Calu3 (cell line): ENCODE data around the gene SOS2. TPM values are rescaled to one million over a fixed set of nuclear protein-coding genes. Genes with fewer than 3 reads are reported as not detected.
"Not testable (repeated sequence)": the region's sequence is repeated elsewhere in the genome, so short reads cannot be mapped to it uniquely, and the experiment has no call there.

ENCODE experiments used
- BruUV-seq: library from RNA; stranded (reverse); fragments of 400-500 nt; replicated peaks from 2 replicates; lab custom pipeline; 2021; lab: Mats Ljungman, UMichigan
- CTCF ChIA-PET: fragments of 300-600 bp; sonication (Branson Sonifier 250); formaldehyde crosslinking; loops from one replicate; lab custom pipeline; 2022; ENCODE audit warnings: antibody characterized with exemption; lab: Charles Lee
- DNase-seq: peaks from one replicate; pipeline ENCODE4 v3.0.0; 2022
- H3K27ac Mint-ChIP-seq: one replicate; pipeline ENCODE4 v1.8.0; 2022; ENCODE audit warnings: mixed read lengths; ENCODE audit not compliant: unreplicated experiment
- H3K27me3 Mint-ChIP-seq: one replicate; pipeline ENCODE4 v1.8.0; 2022; ENCODE audit warnings: mixed read lengths; ENCODE audit not compliant: unreplicated experiment
- H3K36me3 Mint-ChIP-seq: one replicate; pipeline ENCODE4 v1.8.0; 2022; ENCODE audit warnings: mild to moderate bottlenecking, moderate library complexity, mixed read lengths; ENCODE audit not compliant: insufficient read depth, unreplicated experiment
- H3K4me1 Mint-ChIP-seq: one replicate; pipeline ENCODE4 v1.8.0; 2022; ENCODE audit warnings: mild to moderate bottlenecking, low read depth, mixed read lengths; ENCODE audit not compliant: unreplicated experiment
- H3K4me3 Mint-ChIP-seq: one replicate; pipeline ENCODE4 v1.8.0; 2022; ENCODE audit warnings: mild to moderate bottlenecking, low read depth, moderate library complexity, mixed read lengths; ENCODE audit not compliant: unreplicated experiment
- H3K9me3 Mint-ChIP-seq: one replicate; pipeline ENCODE4 v1.8.0; 2022; ENCODE audit warnings: low read depth, mixed read lengths; ENCODE audit not compliant: unreplicated experiment
- CTCF ChIP-seq: fragments of 200-600 bp; IDR thresholded peaks from one replicate; pipeline ENCODE4 v1.8.0; 2022; ENCODE audit warnings: antibody characterized with exemption; ENCODE audit not compliant: unreplicated experiment
- intact Hi-C: fragments of 100-400 bp; cut with micrococcal nuclease; formaldehyde crosslinking; loops from one replicate; pipeline ENCODE4 v1.10.0; 2022; ENCODE audit not compliant: unreplicated experiment
- total RNA-seq: library from RNA; stranded (reverse); gene quantifications from 2 replicates; pipeline ENCODE4 v1.2.3, GENCODE V29; 2022

The SOS2 gene
- total RNA-seq, 1 experiment from 2014 or later = 17.1 TPM

GRCh38 chr14:50084666-50085065, 146.7 kb downstream of the SOS2 start:
- intact Hi-C loops = no loop called here
- H3K4me1 Mint-ChIP-seq = no peaks in the 10 kb centered on the region
- no peak overlapping the region for H3K27ac Mint-ChIP-seq
- H3K9me3 Mint-ChIP-seq = no peaks in the 10 kb centered on the region
- no peaks in the 10 kb centered on the region for H3K36me3 Mint-ChIP-seq
- H3K27me3 Mint-ChIP-seq = no peaks in the 10 kb centered on the region
- BruUV-seq = no TSS peak
- H3K4me3 Mint-ChIP-seq = no peak overlapping the region
- DNase-seq = no peak
- no peak for TF ChIP-seq CTCF
- CTCF ChIA-PET = no interaction called here

- DNase-seq = no peak
- no peak for TF ChIP-seq CTCF
- Mint-ChIP-seq H3K27me3 (no peaks in the 10 kb centered on the region), H3K4me1 (no peaks in the 10 kb centered on the region), H3K27ac (no peak overlapping the region), H3K4me3 (no peak overlapping the region), H3K9me3 (no peaks in the 10 kb centered on the region), H3K36me3 (no peaks in the 10 kb centered on the region)
- BruUV-seq = no TSS peak
- intact Hi-C loops = no loop called here
- CTCF ChIA-PET = no interaction called here
Measured at GRCh38 chr14:50083467-50084337, 147.7 kb downstream of the SOS2 start.

- no peak for DNase-seq
- CTCF ChIA-PET = no interaction called here
- BruUV-seq = no TSS peak
- H3K9me3 Mint-ChIP-seq = no peaks in the 10 kb centered on the region
- intact Hi-C loops = no loop called here
- no peak for TF ChIP-seq CTCF
- H3K36me3 Mint-ChIP-seq = no peaks in the 10 kb centered on the region
- H3K4me1 Mint-ChIP-seq = no peaks in the 10 kb centered on the region
- no peaks in the 10 kb centered on the region for H3K27me3 Mint-ChIP-seq
- no peak overlapping the region for H3K4me3 Mint-ChIP-seq
- no peak overlapping the region for H3K27ac Mint-ChIP-seq
Measured at GRCh38 chr14:50082784-50083466, 148.5 kb downstream of the SOS2 start.

GRCh38 chr14:50082308-50082742, 149.1 kb downstream of the SOS2 start:
- Mint-ChIP-seq H3K36me3 (no peaks in the 10 kb centered on the region), H3K4me3 (no peak overlapping the region), H3K27ac (no peak overlapping the region), H3K27me3 (no peaks in the 10 kb centered on the region), H3K9me3 (no peaks in the 10 kb centered on the region), H3K4me1 (no peaks in the 10 kb centered on the region)
- no TSS peak for BruUV-seq
- intact Hi-C loops = no loop called here
- DNase-seq = no peak
- TF ChIP-seq CTCF = no peak
- CTCF ChIA-PET = no interaction called here

- CTCF ChIA-PET, H3K4me3 Mint-ChIP-seq, BruUV-seq, H3K27me3 Mint-ChIP-seq, H3K27ac Mint-ChIP-seq, H3K4me1 Mint-ChIP-seq, H3K9me3 Mint-ChIP-seq, DNase-seq, H3K36me3 Mint-ChIP-seq, intact Hi-C loops: not testable (repeated sequence)
Measured at GRCh38 chr14:50079103-50079502, 152.3 kb downstream of the SOS2 start.

GRCh38 chr14:50073663-50074062, 157.7 kb downstream of the SOS2 start:
- CTCF ChIA-PET, H3K27me3 Mint-ChIP-seq, BruUV-seq, H3K4me3 Mint-ChIP-seq, intact Hi-C loops, DNase-seq, H3K4me1 Mint-ChIP-seq, H3K9me3 Mint-ChIP-seq, H3K36me3 Mint-ChIP-seq, H3K27ac Mint-ChIP-seq: not testable (repeated sequence)
